GM18868 (cell line): ENCODE data around the gene MRPL53.

Source experiments
- ATAC-seq: cut with Tn5 transposase; IDR thresholded peaks from one replicate; pipeline ENCODE4 v1.9.1; 2021; ENCODE audit warnings: mild to moderate bottlenecking, moderate library complexity; ENCODE audit not compliant: unreplicated experiment

MRPL53 gene

GRCh38 chr2:74429487-74430451, 42.7 kb downstream of the MRPL53 start:
- no peak for ATAC-seq

DNA sequence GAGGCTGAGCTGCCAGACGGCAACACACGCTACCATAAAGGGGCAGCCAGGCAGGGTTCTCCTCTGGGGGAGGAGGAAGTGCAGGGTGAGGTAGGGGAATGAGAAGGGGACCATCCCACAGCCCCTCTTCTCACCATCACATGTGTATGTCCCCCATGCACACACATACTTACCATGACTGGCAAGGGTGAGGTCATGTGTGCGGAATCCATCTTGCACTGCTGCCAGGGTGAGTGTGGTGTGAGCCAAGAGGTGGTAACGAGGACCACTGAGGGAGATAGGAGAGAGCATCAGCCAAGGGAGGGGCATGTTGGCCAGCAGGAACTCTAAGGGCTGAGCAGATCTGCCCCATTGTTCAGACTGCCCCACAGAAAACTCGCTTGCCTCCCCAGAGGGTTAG, 43.8 kb downstream of the MRPL53 start:
- ATAC-seq = no peak

DNA sequence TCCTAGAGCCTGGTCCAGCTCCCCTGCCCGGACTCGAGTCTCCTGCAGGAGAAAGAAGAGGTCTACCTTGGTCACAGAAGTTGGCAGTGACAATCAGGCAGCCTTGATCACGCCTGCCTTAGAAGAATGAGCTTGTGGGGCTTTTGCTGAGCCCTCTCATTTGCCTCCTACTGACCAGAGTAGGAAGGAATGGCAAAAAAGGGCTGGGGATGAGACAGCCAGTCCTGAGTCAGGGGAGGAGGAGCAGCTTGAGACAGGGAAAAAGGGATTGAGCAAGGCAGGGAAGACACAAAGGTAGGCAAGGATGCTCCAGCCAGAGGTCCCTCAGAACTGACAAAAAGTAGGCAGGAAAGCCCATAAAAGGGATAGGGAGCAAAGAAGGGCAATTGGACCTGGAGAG, 44.9 kb downstream of the MRPL53 start:
- ATAC-seq = no peak

DNA sequence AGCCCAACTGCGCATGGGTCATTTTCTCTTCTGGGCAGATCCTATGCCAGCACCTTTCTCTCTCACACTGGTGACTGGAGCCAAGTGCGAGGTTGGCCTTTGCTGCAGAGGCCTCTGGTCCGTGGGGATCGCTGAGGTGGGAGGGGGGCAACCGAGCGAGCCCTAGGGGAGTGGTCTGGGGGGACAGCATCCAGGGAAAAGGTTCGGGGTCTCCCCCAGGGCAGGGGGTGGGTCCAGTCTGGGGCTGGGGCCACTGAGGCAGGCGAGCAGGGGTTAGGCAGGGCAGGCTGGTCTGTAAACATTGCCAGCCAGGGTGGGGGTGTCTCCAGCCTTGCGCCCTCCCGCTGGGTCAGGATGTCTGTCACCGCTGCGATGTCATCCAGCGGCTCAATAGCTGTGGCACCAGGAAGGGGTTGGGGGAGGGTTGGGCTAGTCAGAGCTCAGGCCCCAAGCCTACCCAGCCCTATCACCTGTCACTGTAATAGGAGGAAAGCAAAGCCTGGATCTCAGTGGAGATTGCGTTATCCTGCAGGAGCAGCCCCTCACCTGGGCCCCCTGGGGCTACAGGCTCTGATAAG, 46.2 kb downstream of the MRPL53 start:
- no peak for ATAC-seq

DNA sequence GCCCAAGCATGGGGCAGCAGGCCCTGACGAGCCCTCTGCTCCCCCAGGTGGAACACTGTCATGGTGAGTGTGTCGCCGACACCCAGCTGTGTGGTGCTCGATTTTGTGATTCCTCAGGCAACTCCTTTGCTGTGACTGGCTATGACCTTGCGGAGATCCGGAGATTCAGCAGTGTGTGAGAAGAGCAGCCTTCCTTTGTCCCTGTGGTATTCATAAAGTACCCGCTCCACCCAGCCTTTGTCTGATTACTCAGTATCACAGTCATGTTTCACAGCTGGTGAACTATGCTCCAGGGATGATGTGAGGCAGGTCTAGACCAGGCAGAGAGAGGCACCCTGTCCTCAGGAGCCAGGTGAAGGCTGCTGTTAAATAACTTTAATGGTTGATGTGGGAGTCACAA, 47.0 kb downstream of the MRPL53 start:
- no peak for ATAC-seq

DNA sequence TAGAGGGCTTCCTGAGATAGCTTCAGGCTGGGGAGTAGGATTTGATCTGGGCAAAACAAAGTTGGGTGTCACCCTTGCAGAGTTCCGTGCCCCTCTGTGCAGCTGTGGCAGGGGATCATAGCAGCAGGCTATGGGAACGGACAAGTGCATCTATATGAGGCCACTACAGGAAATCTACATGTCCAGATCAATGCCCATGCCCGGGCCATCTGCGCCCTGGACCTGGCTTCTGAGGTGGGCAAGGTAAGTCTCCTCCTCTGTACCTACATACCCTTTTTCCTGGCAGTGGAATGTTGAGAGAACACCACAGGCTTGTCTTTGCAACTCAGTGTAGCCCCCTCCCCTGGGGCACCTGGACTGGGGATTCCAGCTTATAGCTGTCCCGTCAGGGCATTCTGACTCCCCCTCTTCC, 47.5 kb downstream of the MRPL53 start:
- no peak for ATAC-seq

GRCh38 chr2:74424139-74424992, 48.1 kb downstream of the MRPL53 start:
- ATAC-seq = no peak

DNA sequence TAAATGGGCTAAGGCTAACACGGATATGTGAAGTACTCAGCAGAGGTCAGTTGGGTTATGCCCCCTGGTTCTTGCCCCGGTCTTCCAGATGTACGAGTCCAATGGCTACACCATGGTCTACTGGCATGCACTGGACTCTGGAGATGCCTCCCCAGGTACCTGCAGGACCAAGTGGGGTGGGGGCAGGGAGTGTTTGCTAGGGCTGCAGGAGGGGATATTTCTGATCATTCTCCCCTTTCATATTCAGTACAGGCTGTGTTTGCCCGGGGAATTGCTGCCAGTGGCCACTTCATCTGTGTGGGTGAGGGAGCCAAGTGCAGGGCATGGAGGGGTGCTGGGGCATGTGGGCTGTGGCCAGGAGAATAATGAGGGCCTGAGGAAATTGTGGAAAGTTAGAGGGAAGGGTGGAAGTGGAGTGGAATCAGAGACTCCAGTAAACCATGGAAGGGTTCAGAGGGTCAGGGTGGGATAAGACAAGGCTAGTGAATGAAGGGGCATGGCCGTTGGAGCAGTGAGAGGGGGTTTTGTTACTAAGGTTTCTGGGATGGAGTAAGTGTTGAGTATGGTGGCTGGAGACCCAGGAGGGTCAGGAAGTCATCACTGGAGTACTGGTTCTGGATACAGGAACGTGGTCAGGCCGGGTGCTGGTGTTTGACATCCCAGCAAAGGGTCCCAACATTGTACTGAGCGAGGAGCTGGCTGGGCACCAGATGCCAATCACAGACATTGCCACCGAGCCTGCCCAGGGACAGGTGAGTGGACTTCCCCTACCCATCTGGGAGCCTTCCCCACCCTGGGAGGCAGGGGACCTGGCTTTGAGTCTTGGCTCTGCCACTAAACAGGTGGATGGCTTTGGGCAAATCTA, 49.0 kb downstream of the MRPL53 start:
- ATAC-seq = no peak
